Brain microvascular endothelial cell (primary cell): ENCODE data around the gene POLR1A.
A peak's percentile ranks its signal among the peaks of the same experiment; 100 is the strongest.

Experiments used
- DNase-seq: peaks from one replicate; pipeline ENCODE4 v3.0.0-alpha.2; 2020
- H3K27ac ChIP-seq: fragments of 250-450 bp; sonication (Bioruptor Pico); 2 replicates; pipeline ENCODE4 v1.5.1; 2020; ENCODE audit warnings: mild to moderate bottlenecking, moderate library complexity
- H3K27me3 ChIP-seq: fragments of 250-450 bp; sonication (Bioruptor Pico); replicated peaks from 2 replicates; pipeline ENCODE4 v1.5.1; 2020; ENCODE audit warnings: mild to moderate bottlenecking
- H3K36me3 ChIP-seq: fragments of 250-450 bp; sonication (Bioruptor Pico); replicated peaks from 2 replicates; pipeline ENCODE4 v1.5.1; 2020; ENCODE audit warnings: mild to moderate bottlenecking
- H3K4me3 ChIP-seq: 2 replicates; pipeline ENCODE4 v1.5.1; 2011; ENCODE audit warnings: low read depth, mild to moderate bottlenecking, control low read depth, low read length, moderate library complexity
- in situ Hi-C: cut with HindIII; loops from 2 replicates; pipeline ENCODE4 v1.10.0; 2017; ENCODE audit warnings: low sequenced_read_pairs, low pct_ligation_motif_present
- TF ChIP-seq, protein P1 (sequence below): IDR thresholded peaks from 2 replicates; pipeline ENCODE4 v1.5.1; 2011; ENCODE audit warnings: low read depth, mild to moderate bottlenecking, moderate library complexity, low read length, control low read depth, inconsistent platforms; ENCODE audit errors: missing control alignments

POLR1A gene

GRCh38 chr2:86066007-86066578, 39.6 kb downstream of the POLR1A start:
- Histone ChIP-seq H3K4me3 (no peak overlapping the region), H3K36me3 (peaks cover 48% of the 10 kb centered on the region), H3K27ac (no peak overlapping the region), H3K27me3 (no peaks in the 10 kb centered on the region)
- in situ Hi-C loops = no loop called here
- TF ChIP-seq, protein P1, sequence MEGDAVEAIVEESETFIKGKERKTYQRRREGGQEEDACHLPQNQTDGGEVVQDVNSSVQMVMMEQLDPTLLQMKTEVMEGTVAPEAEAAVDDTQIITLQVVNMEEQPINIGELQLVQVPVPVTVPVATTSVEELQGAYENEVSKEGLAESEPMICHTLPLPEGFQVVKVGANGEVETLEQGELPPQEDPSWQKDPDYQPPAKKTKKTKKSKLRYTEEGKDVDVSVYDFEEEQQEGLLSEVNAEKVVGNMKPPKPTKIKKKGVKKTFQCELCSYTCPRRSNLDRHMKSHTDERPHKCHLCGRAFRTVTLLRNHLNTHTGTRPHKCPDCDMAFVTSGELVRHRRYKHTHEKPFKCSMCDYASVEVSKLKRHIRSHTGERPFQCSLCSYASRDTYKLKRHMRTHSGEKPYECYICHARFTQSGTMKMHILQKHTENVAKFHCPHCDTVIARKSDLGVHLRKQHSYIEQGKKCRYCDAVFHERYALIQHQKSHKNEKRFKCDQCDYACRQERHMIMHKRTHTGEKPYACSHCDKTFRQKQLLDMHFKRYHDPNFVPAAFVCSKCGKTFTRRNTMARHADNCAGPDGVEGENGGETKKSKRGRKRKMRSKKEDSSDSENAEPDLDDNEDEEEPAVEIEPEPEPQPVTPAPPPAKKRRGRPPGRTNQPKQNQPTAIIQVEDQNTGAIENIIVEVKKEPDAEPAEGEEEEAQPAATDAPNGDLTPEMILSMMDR = no peak
- DNase-seq = no peak

DNA sequence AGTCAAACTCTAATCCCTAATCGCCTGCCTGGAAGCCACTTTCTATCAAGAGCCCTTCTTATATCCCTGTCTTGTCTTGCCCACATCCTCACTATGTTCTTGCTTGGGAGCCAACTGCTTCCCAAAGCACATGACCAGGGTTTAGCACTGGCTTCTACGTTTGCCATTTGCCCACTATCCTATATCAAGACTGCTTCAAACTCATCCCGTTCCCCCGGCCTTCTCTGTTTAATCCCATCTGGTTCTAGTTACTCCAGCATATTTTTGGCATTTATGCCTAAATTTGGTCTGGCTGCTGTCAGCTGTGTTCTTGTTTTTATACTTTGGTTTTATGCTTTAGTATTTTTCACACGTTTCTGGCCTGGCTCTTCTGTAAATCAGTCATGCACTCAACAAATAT, 40.2 kb downstream of the POLR1A start:
- DNase-seq = no peak
- H3K4me3 ChIP-seq = no peak overlapping the region
- H3K27ac ChIP-seq = no peak overlapping the region
- in situ Hi-C loops = no loop called here
- peaks cover 52% of the 10 kb centered on the region for H3K36me3 ChIP-seq
- no peaks in the 10 kb centered on the region for H3K27me3 ChIP-seq
- TF ChIP-seq, protein P1 = no peak

- peak overlapping the region; percentile 67 for H3K27ac ChIP-seq
- H3K36me3 ChIP-seq = peaks cover 41% of the 10 kb centered on the region
- H3K4me3 ChIP-seq = no peak overlapping the region
- in situ Hi-C loops = no loop called here
- peak; percentile 27 for DNase-seq
- TF ChIP-seq, protein P1 = no peak
- H3K27me3 ChIP-seq = no peaks in the 10 kb centered on the region
Measured at GRCh38 chr2:86064006-86064405, 41.7 kb downstream of the POLR1A start.

GRCh38 chr2:86062043-86062442, 43.6 kb downstream of the POLR1A start:
- H3K27me3 ChIP-seq = no peaks in the 10 kb centered on the region
- H3K27ac ChIP-seq = peak overlapping the region; percentile 51
- in situ Hi-C loops = no loop called here
- DNase-seq = peak; percentile 61
- no peak overlapping the region for H3K4me3 ChIP-seq
- TF ChIP-seq, protein P1 = no peak
- H3K36me3 ChIP-seq = peaks cover 33% of the 10 kb centered on the region

GRCh38 chr2:86056590-86057331, 48.9 kb downstream of the POLR1A start:
- TF ChIP-seq, protein P1 = no peak
- in situ Hi-C loops = no loop called here
- peaks cover 33% of the 10 kb centered on the region for H3K36me3 ChIP-seq

More at GRCh38 chr2:86056590-86057331, 48.9 kb downstream of the POLR1A start:
- H3K27ac ChIP-seq = no peak overlapping the region
- no peak overlapping the region for H3K4me3 ChIP-seq
- DNase-seq = no peak
- no peaks in the 10 kb centered on the region for H3K27me3 ChIP-seq
